ENCODE data around the gene SEPTIN5.

SEPTIN5 gene

GRCh38 chr22:19762568-19763457, 48.5 kb downstream of the SEPTIN5 start:
- H3K9me3 ChIP-seq = no peaks in the 10 kb centered on the region
- H3K36me3 ChIP-seq = no peaks in the 10 kb centered on the region
- peaks cover 95% of the 10 kb centered on the region for H3K27me3 ChIP-seq
- peaks cover 21 to 34% of the 10 kb centered on the region in 2 experiments for H3K4me1 ChIP-seq (ENCODE audit: control insufficient read depth in 1 of 2, insufficient read depth in 1 of 2, low read depth in 1 of 2, low read length in 1 of 2)
- no peak for TF ChIP-seq CTCF (IDR thresholded peaks at IDR 0.05)
- no peak overlapping the region for H3K4me3 ChIP-seq (ENCODE audit: low read depth in 1 of 2, low read length in 1 of 2)
- no peak overlapping the region for H3K27ac ChIP-seq

- Histone ChIP-seq H3K27ac (no peak overlapping the region), H3K27me3 (peaks cover 95% of the 10 kb centered on the region), H3K9me3 (no peaks in the 10 kb centered on the region), H3K4me3 (ENCODE audit: low read depth in 1 of 2, low read length in 1 of 2) (no peak overlapping the region), H3K4me1 (ENCODE audit: control insufficient read depth in 1 of 2, insufficient read depth in 1 of 2, low read depth in 1 of 2, low read length in 1 of 2) (peaks cover 21 to 37% of the 10 kb centered on the region in 2 experiments), H3K36me3 (no peaks in the 10 kb centered on the region)
- no peak for TF ChIP-seq CTCF (IDR thresholded peaks at IDR 0.05)
Measured at GRCh38 chr22:19763458-19764298, 49.4 kb downstream of the SEPTIN5 start.

GRCh38 chr22:19764299-19764593, 49.9 kb downstream of the SEPTIN5 start:
- peaks cover 95% of the 10 kb centered on the region for H3K27me3 ChIP-seq
- H3K9me3 ChIP-seq = no peaks in the 10 kb centered on the region
- H3K4me1 ChIP-seq (ENCODE audit: control insufficient read depth in 1 of 2, insufficient read depth in 1 of 2, low read depth in 1 of 2, low read length in 1 of 2) = peaks cover 21 to 37% of the 10 kb centered on the region in 2 experiments
- no peak overlapping the region for H3K27ac ChIP-seq
- H3K4me3 ChIP-seq (ENCODE audit: low read depth in 1 of 2, low read length in 1 of 2) = no peak overlapping the region
- H3K36me3 ChIP-seq = no peaks in the 10 kb centered on the region
- TF ChIP-seq CTCF (IDR thresholded peaks at IDR 0.05) = no peak

GRCh38 chr22:19764636-19765476, 50.6 kb downstream of the SEPTIN5 start:
- Histone ChIP-seq H3K36me3 (no peaks in the 10 kb centered on the region), H3K4me1 (ENCODE audit: control insufficient read depth in 1 of 2, insufficient read depth in 1 of 2, low read depth in 1 of 2, low read length in 1 of 2) (peaks cover 21 to 32% of the 10 kb centered on the region in 2 experiments), H3K4me3 (ENCODE audit: low read depth in 1 of 2, low read length in 1 of 2) (no peak overlapping the region), H3K9me3 (no peaks in the 10 kb centered on the region), H3K27ac (no peak overlapping the region), H3K27me3 (peaks cover 95% of the 10 kb centered on the region)
- no peak for TF ChIP-seq CTCF (IDR thresholded peaks at IDR 0.05)

All from neutrophil (primary cell).